Activated CD8-positive, alpha-beta memory T cell treated with anti-CD3 and anti-CD28 coated beads, Interleukin-2, amount 50 U/mL, for 24 hours (primary cell): ENCODE measurements around the gene PIMREG.

ENCODE experiments used
- DNase-seq: peaks from one replicate; pipeline ENCODE4 v3.0.0-alpha.2; 2020; ENCODE audit errors: extremely low read depth

The PIMREG gene

GRCh38 chr17:6498356-6498755 is 54.1 kb downstream of the PIMREG start:
- DNase-seq = no peak

GRCh38 chr17:6498901-6499540 is 54.8 kb downstream of the PIMREG start:
- no peak for DNase-seq
